ENCODE measurements around the gene KANK2. TPM values are rescaled to one million over a fixed set of nuclear protein-coding genes. Genes with fewer than 3 reads are reported as not detected.

KANK2 gene
- total RNA-seq, 1 donor from 2014 or later, result 78.3 TPM

- no peak for TF ChIP-seq CTCF (conservative IDR thresholded peaks at IDR 0.05; ENCODE audit: low read depth, low read length)
- no peak overlapping the region for H3K4me3 ChIP-seq (ENCODE audit: low read depth, low read length)
- no peak for DNase-seq (ENCODE audit: low read depth)
These were observed 37.2 kb upstream of the KANK2 start for GRCh38 chr19:11234486-11235075.

GRCh38 chr19:11233073-11233472 lies 35.7 kb upstream of the KANK2 start:
- no peak overlapping the region for H3K4me3 ChIP-seq (ENCODE audit: low read depth, low read length)
- DNase-seq (ENCODE audit: low read depth), result no peak
- no peak for TF ChIP-seq CTCF (conservative IDR thresholded peaks at IDR 0.05; ENCODE audit: low read depth, low read length)

GRCh38 chr19:11232555-11232954 lies 35.2 kb upstream of the KANK2 start:
- no peak overlapping the region for H3K4me3 ChIP-seq (ENCODE audit: low read depth, low read length)
- no peak for TF ChIP-seq CTCF (conservative IDR thresholded peaks at IDR 0.05; ENCODE audit: low read depth, low read length)
- no peak for DNase-seq (ENCODE audit: low read depth)

GRCh38 chr19:11230621-11231386 lies 33.5 kb upstream of the KANK2 start:
- DNase-seq (ENCODE audit: low read depth), result no peak
- no peak overlapping the region for H3K4me3 ChIP-seq (ENCODE audit: low read depth, low read length)
- no peak for TF ChIP-seq CTCF (conservative IDR thresholded peaks at IDR 0.05; ENCODE audit: low read depth, low read length)

- no peak overlapping the region for H3K4me3 ChIP-seq (ENCODE audit: low read depth, low read length)
- no peak for DNase-seq (ENCODE audit: low read depth)
- peak; percentile 37 for TF ChIP-seq CTCF (conservative IDR thresholded peaks at IDR 0.05; ENCODE audit: low read depth, low read length)
These were observed 30.0 kb upstream of the KANK2 start for GRCh38 chr19:11227195-11227886.

GRCh38 chr19:11226716-11227166 lies 29.4 kb upstream of the KANK2 start:
- no peak for DNase-seq (ENCODE audit: low read depth)
- no peak for TF ChIP-seq CTCF (conservative IDR thresholded peaks at IDR 0.05; ENCODE audit: low read depth, low read length)
- no peak overlapping the region for H3K4me3 ChIP-seq (ENCODE audit: low read depth, low read length)

Measured in epithelial cell of proximal tubule (primary cell).